Suppressor macrophage treated with lipopolysaccharide for 1 hour (primary cell): Measurements from ENCODE around the gene IMMP2L.

Experiments used
- DNase-seq, 3 donors: peaks; one replicate each; pipeline ENCODE4 v3.0.0-alpha.2; 2020 to 2022

Gene IMMP2L

DNA sequence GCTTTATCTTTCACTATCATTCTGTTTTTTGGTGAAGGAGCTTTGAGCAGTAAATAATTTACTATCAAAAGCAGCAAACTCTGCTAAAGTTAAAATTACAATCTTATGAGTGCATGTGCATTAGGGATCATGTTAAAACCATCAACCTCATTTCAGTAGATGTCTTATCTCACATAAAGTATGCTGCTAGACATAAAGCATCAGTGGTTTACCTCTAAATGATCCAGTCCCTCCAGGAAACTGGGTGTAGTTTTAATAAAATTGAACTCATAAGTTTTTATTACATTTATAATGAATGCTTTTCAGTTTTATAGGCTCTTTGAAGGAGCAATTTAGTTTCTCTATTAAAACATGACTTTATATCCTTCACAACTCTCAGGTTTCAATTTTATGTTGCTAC is 362.6 kb downstream of the IMMP2L start:
- DNase-seq: no peak

DNA sequence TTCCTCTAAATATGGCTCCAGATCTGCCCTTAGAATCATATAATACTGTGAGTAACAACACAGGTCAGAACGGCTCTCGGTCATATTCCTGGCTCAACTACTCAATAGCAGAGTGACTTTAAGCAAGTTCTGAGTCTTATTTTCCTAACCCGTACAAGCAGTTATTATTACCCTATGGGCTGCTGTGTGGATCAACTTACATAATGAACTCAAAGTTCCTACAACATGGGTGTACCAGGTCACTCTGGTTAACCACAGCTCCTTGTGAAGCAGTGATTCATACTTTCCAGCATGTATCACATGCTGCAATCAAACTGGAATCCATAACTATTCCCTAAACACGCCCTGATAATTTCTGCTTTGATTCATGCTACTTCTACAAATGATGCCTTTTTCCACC is 364.0 kb downstream of the IMMP2L start:
- DNase-seq: peak in 2 of 3 donors; percentile 3 to 9

DNA sequence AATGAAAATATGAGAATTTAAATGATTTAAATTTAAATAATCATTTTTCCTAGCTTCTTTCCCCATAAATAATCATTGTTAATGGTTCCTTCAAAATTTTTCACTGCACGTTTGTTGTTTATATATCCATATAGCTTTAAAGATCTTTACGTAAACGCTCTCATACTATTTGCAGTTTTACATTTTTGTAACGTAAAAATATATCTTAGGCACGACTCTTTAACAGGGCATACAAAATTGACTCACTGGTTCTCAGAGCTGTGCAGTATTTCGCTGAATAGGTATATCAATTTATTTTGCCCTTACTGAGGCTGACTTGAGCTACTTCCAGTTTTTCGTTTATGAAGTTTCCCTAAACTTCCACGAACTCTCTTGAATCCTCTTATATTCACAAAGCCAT is 365.6 kb downstream of the IMMP2L start:
- no peak for DNase-seq

DNA sequence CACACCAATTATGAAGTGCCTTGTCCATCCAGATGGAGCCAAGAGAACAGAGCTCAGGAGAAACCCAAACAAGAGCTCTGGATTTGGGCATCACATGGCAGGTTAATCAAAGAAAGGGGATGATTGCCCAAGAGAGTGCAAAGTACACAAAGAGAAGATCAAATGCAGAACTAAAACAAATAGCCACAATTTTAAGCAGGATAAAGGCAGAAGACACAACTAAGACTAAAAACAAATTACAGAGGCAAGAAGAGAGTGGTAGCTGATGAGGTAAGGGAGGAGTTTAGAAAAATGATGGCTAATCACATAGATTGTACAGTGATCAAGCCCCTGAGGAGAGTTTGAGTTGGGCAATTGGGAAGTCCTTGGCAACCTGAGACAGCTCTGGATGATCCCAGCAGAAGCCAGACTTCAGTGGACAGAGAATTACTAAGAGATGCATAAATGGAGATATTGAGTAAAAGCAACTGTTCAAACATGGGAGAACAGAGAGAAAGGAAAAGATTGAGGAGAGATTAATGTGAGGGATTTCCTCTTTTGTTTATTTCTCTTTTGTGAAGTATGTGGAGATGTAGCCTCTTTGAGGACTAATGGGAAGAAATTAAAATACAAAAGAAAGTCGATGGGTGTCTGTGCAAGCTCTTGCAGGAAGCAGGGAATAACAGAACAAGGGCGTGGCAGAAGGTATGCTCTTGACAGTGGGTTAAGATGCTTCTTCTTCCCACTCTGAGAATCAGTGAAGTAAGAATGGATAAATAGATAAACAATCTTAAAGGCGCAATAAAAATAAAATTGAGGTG is 369.5 kb downstream of the IMMP2L start:
- DNase-seq: no peak

DNA sequence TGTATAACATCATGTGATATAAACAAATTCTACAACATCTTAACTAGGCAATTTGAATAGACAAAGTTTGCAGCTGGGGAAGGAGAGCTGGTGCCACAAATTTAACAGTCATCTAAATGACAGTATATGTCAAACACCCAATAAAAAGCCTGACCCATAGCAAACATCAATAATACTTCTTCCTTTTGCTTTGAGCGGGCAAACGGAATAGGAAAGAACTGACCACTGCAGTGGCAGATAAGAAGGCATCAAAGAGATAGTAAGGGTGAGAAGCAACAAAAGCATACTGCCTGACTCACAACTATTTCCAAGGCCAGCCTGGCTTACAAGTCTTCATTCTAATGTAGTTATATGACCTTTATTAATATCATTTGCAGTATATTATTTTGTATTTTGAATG is 371.5 kb downstream of the IMMP2L start:
- DNase-seq: no peak

DNA sequence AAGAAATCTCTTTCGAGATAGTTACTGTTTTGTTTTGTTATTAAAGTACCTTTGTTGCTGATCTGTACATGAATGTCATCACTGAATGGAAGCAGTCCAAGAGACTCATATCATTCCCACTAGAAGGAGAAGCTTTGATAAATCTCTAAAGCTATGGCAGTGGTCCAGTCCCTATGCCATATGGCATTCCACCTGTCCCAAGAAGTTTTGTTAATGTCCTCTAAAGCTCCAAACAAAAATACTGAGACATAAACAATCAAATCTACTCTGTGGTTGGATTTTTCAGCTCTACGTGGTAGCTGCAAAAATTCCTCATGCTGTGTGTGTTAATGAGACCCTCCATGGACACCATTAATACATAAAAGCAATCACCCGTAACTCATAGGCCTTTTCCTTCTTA is 377.3 kb downstream of the IMMP2L start:
- DNase-seq: no peak

DNA sequence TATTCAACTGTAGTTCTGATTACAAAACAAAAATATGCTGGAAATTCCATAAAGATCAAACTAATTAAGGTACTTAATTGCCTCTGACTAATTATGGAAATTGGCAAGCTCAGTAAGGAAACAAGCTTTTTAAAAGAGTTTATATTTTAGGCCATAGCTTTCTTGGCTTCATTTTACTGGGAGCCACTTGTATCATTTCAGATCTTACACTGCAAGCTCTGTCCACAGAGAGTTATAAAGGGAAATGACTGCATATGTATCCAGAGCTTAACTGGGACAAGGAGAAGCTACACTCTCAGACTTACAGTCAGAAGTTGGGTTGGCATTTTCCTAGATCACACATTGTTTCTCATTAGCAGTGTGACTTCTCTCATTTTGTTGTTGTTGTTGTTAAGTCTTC is 379.0 kb downstream of the IMMP2L start:
- DNase-seq: no peak

DNA sequence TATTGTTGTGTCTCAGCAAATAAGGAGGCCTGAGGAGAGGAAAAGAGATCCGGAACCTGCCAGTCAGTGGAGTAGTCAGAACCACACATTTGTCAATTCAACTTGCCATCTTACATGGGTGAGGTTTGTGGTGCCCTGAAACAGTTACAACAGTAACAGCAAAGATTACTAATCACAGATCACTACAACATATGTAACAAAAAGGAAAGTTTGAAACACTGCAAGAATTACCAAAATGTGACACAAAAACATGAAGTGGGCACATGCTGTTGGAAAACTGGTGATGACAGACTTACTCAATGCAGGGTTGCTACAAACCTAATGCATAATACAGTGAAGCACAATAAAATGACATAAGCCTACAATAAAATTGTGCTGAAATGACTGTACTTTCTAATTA is 382.0 kb downstream of the IMMP2L start:
- DNase-seq: peak; percentile 1 to 26 (median 17)

DNA sequence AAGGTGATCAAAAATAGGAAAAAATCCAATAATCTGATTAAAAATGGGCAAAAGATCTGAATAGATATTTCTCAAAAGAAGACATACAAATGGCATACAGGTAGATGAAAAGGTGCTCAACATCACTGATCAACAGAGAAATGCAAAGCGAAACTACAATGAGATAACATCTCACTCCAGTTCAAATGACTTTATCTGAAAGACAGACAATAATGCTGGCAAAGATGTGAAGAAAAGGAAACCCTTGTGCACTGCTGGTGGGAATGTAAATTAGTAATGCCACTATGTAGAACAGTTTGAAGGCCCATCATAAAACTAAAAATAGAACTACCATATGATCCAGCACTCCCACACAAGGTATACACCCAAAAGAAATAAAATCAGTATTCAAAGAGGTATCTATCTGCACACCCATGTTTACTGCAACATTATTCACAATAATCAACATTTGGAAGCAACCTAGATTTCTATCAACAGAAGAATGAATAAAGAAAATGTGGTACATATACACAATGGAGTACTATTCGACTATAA is 386.3 kb downstream of the IMMP2L start:
- DNase-seq: no peak

DNA sequence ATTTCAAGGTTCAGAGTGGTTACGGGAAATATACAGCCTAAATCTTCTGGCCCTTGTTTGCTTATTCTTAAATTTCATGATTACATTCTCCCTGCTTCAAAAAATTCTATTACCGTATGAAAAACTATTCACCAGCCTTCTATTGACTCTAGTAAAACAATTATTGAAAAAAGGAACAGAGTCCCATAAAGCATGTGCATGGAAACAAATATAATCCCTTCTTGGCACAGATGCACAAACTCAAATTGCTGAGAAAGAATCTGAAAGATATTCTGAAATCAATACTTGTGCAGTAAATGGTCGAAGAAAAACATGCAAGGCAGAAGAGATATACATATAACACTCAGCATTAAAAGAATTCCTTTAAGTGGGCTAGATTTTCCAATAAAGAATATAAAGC is 387.8 kb downstream of the IMMP2L start:
- DNase-seq: no peak

DNA sequence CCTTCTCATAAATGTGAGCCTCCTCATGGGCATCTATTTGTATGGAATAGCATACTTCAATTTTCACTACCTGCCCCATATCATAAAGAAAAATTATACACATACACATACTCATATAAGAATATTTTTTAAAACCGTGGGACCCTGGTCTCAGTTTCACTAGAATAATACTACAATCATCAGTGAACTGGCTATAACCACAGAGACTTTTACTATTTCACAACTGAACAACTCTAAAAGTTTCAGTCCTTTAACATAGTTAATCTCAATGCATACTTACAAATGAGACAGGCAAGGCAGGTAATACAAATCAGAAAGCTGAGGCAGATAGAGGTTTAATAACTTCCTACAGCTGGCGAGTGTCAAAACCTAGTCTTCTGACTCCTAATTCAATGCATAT is 388.3 kb downstream of the IMMP2L start:
- DNase-seq: no peak

DNA sequence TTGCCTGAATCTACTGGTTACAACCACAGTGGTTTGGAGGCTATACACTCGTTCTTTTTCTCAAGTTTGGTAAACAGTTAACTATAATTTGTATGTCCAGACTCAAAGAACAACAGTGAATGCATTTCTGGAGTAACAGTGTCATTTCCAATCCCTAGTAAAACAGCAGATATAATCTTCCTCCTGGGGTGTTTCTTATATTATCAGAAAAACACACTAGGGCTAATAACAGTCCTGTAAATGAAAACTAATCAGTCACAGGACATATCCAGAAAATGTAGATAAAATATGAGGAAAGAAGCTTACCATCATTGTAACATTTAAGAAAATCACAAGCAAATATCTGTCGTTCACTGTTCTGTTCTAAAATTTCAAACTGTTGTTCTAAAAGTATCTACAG is 388.8 kb downstream of the IMMP2L start:
- DNase-seq: no peak

DNA sequence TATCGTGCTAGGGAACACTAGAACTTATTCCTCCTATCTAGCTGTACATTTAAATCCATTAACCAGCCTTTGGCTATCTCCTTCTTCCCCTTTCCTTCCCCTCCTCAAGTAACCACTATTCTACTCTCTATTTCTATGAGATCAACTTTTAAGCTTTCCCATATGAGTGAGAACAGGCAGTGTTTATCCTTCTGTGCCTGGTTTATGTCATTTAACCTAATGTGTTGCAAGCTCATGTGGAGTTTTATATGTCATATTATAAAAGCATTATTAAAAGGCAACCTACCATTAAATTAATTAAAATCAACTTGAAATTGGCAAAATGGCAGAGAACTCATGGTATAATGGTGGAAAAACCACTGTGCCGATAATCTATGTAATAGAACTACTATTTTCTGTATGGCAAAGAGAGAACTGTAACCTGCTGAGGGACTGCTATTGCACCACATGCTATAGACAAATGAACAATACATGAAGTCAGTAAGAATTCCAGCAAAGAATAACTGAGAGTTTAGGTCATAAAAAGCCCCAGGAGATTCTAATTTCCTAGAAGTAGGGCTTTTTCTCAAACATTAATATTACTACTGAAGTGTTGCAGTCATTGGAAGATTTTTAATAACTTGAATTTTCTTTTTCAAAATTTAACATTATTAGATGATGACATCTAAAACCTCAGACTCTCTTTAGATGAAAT is 389.6 kb downstream of the IMMP2L start:
- no peak for DNase-seq

DNA sequence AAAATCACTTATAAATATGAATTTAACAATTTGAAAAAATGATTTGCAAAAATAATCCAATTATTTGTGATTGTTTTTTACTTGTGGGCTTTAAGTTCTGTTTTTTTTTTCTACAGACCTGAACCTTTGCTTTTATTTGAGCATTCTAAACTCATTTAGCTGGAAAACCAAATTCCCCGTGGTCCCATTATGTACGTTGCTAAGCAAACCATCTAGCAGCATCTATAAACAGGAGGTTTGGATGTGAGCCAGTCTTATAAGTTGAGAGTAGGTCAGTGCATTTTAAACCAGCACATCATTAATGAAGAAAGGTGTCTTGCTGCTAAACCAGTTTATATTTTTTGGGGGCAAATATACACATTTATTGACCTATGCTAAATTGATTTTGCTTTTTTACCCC is 394.1 kb downstream of the IMMP2L start:
- DNase-seq: no peak

DNA sequence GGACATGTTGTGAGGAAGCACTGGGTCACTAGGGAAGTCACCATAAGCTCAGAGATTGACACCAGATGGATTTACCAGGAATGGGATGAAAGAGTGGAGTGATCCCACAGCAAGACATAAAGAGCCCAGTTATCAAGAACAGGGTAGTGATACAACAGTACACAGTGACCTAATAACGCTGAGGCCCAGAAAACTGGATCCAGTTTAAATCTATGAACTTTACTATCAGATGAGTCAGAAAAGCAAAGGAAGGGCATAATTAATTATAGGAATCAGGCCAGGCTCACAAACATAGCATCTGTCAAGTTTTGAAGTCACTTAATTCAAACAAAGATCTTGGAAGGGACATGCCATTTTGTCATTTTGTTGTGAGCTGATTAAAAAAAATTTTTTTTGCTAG is 397.9 kb downstream of the IMMP2L start:
- no peak for DNase-seq

DNA sequence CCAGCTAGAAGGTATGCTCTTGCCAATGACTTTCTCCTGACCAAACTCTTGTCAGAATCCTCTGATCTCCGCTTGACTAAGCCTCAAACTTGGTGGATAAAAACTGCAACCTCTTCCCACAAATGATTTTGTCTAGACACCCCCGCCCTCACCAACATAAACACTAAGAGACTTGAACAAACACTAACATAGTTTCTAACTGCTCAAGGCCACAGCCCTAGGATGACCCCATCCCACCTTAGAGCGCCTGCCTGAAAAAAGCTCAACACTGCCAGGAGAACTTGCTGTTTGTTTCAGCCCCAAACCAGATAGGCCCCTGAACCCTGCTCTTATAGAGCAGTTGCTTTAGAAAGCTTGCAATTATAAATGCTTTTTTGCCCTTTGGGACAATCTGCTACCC is 399.6 kb downstream of the IMMP2L start:
- no peak for DNase-seq

DNA sequence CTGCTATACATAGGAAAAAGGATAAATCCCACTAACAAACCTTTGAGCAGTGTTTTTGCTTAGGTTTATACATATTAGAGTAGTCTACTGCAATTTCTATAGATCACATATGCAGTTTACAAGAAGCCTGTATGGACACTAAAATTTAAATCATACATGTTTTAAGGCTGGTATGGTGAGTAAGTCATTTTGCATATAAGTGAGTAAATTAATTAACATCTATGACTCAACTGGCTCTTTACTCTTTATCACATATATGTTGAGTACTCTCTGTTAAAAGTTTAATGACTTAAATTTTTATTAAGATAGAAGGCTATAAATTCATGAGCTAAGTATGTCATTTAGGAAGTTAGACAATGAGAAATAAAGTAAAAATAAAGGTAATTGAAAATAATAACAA is 402.0 kb downstream of the IMMP2L start:
- DNase-seq: no peak

DNA sequence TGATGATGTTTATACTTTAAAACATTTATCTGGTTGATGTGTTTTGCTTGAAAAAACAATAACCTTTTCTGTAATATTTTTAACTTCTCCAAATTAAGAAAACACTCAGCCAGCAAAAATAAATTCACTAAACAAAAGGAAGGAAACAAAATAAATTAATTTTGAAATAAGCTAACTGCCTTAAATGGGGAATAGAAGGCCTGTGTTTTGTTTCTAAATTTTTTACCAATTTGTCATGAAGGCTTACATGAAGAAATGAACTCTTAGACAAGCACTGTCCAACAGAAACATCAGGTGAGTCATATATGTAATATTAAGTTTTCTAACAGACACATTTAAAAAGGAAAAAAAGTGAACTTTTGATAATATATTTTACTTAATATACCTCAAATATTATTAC is 402.9 kb downstream of the IMMP2L start:
- DNase-seq: no peak

DNA sequence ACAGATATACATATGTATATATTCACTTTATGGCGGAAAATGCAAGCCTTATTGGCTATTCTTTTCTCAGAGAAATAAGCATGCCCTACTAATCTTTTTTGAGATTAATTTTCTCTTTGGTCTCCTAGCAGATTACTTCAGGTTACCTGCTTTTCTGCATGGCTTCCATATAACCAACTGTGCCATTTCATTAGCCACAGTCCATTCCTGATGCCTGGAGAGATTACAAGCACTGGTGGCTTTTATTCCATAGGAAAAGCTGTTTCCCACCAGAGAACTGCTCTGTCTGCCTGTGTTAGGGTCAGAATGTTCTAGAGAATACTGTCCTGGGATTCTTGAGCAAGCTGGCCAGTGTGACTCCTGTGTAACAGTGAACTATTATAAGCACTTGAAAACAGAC is 411.6 kb downstream of the IMMP2L start:
- DNase-seq: no peak

DNA sequence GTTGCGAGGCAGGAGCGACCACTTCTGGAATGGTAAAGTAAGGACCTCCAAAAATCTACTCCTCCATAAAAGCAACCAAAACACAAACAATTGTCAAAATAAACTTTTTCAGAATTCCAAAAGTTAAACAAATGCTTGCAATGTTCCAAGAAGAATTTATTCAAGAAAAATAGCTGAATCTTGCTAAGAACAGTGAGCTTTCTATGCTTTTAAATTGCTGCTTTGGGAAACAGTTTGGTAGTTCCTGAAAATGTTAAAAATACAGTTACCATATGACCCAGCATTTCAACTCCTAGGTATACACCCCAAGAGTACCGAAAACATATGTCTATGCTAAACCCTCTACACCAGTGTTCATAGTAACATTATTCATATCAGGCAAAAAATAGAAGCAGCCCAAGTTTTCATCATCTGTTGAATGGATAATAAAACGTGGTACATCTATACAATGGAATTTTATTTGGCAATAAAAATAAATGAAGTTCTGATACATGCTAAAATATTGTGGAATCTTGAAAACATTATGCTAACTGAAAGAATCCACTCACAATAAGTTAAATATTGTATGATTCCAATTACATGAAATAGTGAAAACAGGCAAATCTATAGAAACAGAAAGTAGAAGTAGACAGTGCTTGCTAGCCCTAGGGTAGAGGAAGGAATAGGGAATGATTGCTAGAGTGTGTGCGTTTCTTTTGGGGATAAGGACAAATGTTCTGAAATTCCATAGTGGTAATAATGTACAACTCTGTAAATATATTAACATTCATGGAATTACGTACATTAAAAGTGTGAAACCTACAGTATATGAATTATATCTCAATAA is 414.4 kb downstream of the IMMP2L start:
- DNase-seq: peak in 1 of 3 donors; percentile 20

DNA sequence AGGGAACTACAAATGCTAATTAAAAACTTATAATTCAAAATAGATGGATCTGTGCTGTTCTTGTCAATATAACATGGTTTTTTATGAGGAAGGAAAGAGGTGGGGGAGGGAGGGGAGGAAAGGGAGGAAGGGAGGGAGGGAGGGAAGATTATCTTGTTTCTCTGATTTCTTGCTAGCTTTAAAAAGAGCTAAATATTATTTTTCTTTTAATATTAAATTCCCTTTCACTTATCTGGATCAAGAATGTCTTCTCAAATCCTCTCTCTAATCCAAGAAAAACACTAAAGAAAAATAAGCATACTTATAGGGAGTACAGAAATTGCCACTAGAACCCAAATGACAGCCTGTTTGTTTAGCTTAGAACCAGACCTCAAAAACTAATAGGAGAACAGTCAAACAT is 416.2 kb downstream of the IMMP2L start:
- no peak for DNase-seq

DNA sequence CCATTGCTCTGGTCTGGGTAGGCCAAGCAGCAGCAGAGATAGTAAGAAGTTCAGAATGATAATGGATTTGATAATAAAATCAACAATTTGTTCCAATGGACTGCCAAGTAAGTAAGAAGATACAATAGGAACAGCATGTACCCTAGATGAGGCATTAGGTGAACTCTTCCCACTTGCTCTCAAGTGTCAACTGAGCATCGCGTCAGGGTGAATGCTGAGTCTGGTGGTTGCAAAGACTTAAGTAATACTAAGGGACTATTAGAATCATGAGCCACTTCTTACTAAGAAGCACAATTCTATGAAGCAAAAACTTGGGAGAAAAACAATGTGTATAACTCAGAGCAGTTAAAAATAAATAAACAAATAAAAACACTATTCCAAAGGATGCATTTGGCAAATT is 416.8 kb downstream of the IMMP2L start:
- DNase-seq: no peak

DNA sequence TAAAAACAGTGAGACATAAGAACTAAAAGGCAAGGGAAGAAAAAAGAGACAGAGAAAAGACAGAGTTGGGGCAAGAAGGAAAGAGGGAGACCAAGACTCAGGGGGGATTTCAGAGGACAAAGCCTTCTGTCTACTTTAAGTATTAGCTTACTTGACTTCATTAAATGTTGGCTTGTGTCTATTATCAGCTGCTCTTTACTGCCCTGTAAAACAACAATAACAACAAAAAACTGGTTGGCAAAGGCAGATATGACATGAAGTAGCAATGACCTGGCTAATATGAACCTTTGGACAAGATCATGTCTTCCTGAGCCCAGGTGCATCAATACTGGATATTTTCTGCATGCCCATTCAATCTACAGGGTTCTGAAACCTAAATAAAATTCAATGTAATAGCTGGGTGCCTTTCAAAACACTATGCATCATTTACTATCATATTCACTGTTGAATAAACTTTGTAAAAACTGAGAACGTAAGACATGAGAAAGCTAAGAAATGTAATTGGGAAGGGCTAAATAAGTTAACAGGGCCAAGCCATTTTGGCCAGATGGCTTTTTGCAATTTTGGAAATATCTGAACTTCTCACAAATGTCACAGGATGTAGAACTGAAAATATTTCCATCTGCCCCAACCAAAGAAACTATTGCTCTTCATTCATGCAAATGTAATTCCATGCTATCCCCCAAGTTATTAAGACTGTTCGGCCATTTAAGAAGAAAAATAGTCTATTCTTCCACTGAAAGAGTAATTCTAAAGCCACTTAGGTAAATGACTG is 422.0 kb downstream of the IMMP2L start:
- DNase-seq: no peak
